ENCODE data around the gene AZU1.

DNA sequence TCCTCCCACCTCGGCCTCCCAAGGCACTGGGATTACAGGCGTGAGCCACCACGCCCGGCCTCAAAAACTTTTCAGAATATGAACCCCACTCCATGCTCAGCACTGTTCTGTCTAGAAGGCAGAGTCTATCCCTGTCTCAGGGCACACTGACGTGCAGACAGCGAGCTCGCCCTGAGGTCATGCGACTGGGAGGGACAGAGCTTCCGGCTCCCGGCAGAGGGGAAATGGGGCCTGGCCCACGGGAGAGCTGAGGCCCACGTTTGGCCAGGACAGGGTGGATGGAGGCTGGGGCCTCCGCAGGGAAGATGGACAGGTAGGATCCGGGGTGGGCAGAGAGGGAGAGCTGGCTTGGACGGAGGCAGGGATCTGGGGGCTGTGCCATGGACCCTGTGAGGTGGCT lies 2.8 kb upstream of the AZU1 start:
- TF ChIP-seq, protein P1, sequence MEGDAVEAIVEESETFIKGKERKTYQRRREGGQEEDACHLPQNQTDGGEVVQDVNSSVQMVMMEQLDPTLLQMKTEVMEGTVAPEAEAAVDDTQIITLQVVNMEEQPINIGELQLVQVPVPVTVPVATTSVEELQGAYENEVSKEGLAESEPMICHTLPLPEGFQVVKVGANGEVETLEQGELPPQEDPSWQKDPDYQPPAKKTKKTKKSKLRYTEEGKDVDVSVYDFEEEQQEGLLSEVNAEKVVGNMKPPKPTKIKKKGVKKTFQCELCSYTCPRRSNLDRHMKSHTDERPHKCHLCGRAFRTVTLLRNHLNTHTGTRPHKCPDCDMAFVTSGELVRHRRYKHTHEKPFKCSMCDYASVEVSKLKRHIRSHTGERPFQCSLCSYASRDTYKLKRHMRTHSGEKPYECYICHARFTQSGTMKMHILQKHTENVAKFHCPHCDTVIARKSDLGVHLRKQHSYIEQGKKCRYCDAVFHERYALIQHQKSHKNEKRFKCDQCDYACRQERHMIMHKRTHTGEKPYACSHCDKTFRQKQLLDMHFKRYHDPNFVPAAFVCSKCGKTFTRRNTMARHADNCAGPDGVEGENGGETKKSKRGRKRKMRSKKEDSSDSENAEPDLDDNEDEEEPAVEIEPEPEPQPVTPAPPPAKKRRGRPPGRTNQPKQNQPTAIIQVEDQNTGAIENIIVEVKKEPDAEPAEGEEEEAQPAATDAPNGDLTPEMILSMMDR (conservative IDR thresholded peaks at IDR 0.05 in 1 of 2, IDR thresholded peaks at IDR 0.05 in 1 of 2; ENCODE audit: extremely low read depth in 1 of 2, insufficient read depth in 1 of 2, low read depth in 1 of 2, low read length in 2 of 2) = no peak
- no peak for TF ChIP-seq EZH2 (IDR thresholded peaks at IDR 0.05; ENCODE audit: borderline replicate concordance, low read length)

Data from mammary epithelial cell (primary cell).